T-helper 2 cell treated with Interferon-gamma antibody and Interleukin-4, amounts not matched to agents 5 μg/mL and 100 μg/mL, for 36 hours (primary cell): ENCODE data around the gene IPPK.

ENCODE experiments used
- DNase-seq: peaks from one replicate; pipeline ENCODE4 v3.0.0; 2021; ENCODE audit warnings: low spot score
- H3K27ac Mint-ChIP-seq: one replicate; pipeline ENCODE4 v1.8.0; 2021; ENCODE audit warnings: mild to moderate bottlenecking, mixed read lengths
- H3K27me3 Mint-ChIP-seq: one replicate; pipeline ENCODE4 v1.8.0; 2021; ENCODE audit warnings: low read depth, mixed read lengths
- H3K36me3 Mint-ChIP-seq: one replicate; pipeline ENCODE4 v1.8.0; 2021; ENCODE audit warnings: low read depth, mixed read lengths
- H3K4me1 Mint-ChIP-seq: one replicate; pipeline ENCODE4 v1.8.0; 2021; ENCODE audit warnings: low read depth, mixed read lengths
- H3K4me3 Mint-ChIP-seq: one replicate; pipeline ENCODE4 v1.8.0; 2022; ENCODE audit warnings: mild to moderate bottlenecking, moderate library complexity, mixed read lengths
- H3K9me3 Mint-ChIP-seq: one replicate; pipeline ENCODE4 v1.8.0; 2021; ENCODE audit warnings: mixed read lengths

Gene IPPK

DNA sequence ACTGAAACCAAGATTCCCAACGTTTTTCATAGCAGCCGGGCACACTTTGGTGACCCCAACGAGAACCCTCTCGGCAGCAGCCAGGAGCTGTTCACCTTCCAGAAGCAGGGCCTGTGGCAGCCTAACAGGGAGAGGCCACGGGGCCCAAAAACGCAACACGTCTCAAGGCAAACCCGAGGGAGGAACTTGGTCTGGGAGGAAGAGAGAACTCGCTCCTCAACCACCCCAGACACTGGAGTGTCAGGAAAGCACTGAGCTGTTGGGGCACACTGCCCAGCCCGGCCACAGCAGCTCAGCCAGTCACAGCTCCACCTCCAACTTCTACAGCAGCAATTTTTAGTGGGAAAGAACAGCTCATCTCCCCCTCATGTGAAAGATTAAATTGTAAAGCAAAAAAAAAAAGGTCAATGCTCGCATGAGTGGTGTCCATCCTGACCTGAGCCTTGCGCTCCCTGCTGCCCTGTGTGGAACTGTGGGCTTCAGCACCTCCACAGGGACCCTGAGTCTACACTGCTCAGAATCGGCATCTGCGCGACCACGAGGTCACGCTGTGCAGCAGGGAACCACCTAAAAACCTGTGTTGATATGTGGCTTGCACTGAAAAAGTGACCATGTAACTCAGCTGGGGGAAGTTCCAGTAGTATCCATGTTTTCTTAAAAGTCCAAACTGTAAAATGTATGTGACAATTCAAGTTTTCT is 55.0 kb downstream of the IPPK start:
- DNase-seq: no peak
- Mint-ChIP-seq H3K36me3 (peaks cover 43% of the 10 kb centered on the region), H3K4me3 (no peak overlapping the region), H3K27ac (no peak overlapping the region), H3K4me1 (no peaks in the 10 kb centered on the region), H3K27me3 (no peaks in the 10 kb centered on the region), H3K9me3 (no peaks in the 10 kb centered on the region)

DNA sequence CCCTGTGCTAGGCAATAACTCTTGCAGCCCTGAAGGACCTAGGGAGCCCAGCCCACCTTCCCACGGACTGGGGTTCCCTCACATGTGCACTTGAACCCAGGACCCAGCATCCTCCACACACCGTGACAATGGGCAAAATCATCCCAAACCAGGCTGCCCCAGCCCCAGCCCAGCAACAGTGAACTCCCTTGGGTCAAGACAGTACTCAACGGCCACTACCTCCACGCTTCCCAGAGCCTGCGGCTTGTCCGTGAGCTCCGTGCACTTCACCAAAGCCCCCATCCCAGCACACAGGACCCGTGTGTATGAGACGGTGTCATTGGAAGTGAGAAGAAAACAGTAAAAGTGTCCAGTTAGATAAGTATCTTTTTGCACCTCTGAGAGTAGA is 55.8 kb downstream of the IPPK start:
- H3K4me1 Mint-ChIP-seq: no peaks in the 10 kb centered on the region
- H3K27me3 Mint-ChIP-seq: no peaks in the 10 kb centered on the region
- peaks cover 39% of the 10 kb centered on the region for H3K36me3 Mint-ChIP-seq
- no peak overlapping the region for H3K4me3 Mint-ChIP-seq
- DNase-seq: no peak
- H3K27ac Mint-ChIP-seq: no peak overlapping the region
- no peaks in the 10 kb centered on the region for H3K9me3 Mint-ChIP-seq

DNA sequence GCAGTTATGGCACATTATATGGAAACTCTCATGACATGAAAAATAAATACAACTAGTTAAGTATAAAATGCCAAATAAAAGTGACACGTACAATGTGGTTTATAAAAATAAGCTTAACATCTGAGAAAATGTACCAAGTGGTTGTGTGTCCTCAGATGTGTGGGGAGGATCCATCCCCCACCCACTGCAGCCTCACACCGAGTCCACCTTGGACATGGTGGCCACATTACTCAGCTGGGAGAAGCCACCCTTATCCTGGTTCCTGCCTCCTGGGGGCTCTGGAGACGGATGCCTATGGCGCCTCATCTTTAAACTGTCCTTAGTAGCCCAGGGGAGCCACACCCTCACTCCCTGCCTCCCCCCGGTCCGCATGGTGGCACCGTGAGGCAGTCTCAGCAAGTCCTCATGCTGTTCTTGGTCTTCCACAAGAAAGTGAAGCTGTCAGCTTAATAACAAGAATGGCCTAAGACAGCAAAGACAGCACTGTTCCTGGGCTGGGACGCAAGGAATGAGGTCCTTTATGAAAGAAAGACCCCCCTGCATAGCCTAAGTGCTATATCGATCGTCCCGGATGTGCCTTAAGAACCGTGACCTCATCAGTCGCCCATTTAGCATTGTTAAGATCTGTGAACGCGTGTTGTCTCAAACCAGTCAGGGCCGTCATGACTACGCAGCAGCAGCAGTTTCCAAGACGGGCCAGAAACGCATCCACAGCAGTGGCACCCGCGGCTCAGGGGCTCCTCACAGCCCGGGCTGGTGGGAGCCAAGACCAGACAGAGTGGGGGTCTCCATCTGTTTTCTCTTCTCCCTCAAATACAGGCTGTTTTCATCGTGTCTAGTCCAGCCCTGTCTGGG is 56.4 kb downstream of the IPPK start:
- H3K27me3 Mint-ChIP-seq: no peaks in the 10 kb centered on the region
- H3K36me3 Mint-ChIP-seq: peaks cover 37% of the 10 kb centered on the region
- no peaks in the 10 kb centered on the region for H3K4me1 Mint-ChIP-seq
- H3K27ac Mint-ChIP-seq: no peak overlapping the region
- H3K9me3 Mint-ChIP-seq: no peaks in the 10 kb centered on the region
- no peak overlapping the region for H3K4me3 Mint-ChIP-seq
- DNase-seq: no peak

DNA sequence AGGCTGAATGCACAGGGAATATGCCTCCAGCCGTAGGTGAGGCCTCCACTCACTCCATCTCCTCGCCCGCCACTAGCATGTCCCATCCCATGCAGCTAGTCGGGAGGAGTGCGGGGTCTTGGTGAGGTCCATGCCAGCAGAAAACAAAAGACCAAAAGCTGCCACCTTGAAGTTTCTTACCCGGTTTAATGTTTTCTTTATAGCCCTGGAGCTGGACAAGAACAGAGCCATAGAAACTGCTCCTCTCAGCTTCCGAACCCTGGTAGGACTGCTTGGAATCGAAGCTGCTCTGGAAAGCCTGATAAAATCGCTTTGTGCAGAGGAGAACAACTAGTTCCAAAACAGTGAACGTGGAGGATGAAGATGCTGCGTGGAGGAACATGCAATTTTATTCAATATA is 57.1 kb downstream of the IPPK start:
- Mint-ChIP-seq H3K36me3 (peaks cover 37% of the 10 kb centered on the region), H3K9me3 (no peaks in the 10 kb centered on the region), H3K27me3 (no peaks in the 10 kb centered on the region), H3K4me3 (no peak overlapping the region), H3K27ac (no peak overlapping the region), H3K4me1 (no peaks in the 10 kb centered on the region)
- no peak for DNase-seq

DNA sequence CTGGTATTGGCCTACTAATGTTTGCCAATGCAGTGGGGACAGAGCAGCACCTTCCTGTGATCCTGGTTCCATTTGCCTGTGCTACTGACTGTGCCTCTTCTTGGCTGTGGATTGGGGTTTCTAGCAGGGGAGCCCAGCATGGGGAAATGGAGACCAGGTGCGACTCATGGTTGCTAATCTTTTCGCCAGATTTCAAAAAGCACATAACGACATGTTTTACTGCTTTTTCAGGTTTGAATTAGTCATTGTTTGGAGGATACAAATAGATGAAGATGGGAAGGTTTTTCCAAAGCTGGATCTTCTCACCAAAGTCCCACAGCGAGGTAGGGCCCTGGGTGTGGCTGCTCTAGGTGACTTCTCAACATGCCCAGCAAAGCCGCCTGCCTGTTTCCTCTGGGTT is 57.6 kb downstream of the IPPK start:
- peaks cover 37% of the 10 kb centered on the region for H3K36me3 Mint-ChIP-seq
- H3K27me3 Mint-ChIP-seq: no peaks in the 10 kb centered on the region
- no peak overlapping the region for H3K4me3 Mint-ChIP-seq

DNA sequence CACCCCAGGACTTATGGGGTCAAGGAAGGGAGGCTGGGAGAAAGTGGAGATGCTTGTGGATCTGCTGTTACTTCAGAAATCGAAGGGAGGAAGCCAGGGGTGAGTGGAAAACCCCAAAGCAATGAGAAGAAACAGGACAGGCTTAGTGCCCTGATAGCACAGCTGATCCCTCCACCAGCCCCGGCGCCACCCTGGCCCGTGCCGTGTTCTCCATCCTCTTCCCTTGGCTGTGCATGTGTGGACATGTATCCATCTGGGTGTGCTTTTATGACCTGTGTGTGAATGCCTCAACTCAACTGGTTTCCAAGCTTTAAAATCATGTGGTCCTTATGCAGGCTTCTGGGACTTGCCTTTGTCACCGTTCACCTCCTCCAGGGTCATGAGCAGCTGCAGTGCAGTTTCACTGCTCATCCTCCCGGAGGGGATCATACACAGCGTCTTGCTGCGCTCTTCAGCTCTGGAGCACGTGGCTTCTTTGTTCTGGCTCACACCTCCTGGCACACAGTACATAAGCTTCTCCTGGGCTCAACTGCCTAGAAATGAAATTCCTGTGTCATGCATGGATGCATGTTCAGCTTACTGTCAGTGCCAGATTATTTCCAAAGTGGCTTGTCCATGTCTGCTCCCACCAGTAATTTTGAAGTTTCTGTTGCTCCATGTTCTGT is 58.2 kb downstream of the IPPK start:
- DNase-seq: no peak
- no peaks in the 10 kb centered on the region for H3K4me1 Mint-ChIP-seq
- peaks cover 37% of the 10 kb centered on the region for H3K36me3 Mint-ChIP-seq
- no peak overlapping the region for H3K27ac Mint-ChIP-seq
- no peaks in the 10 kb centered on the region for H3K9me3 Mint-ChIP-seq
- H3K4me3 Mint-ChIP-seq: no peak overlapping the region
- no peaks in the 10 kb centered on the region for H3K27me3 Mint-ChIP-seq

More for the DNA sequence above, 57.6 kb downstream of the IPPK start:
- Mint-ChIP-seq H3K4me1 (no peaks in the 10 kb centered on the region), H3K9me3 (no peaks in the 10 kb centered on the region), H3K27ac (no peak overlapping the region)
- no peak for DNase-seq

DNA sequence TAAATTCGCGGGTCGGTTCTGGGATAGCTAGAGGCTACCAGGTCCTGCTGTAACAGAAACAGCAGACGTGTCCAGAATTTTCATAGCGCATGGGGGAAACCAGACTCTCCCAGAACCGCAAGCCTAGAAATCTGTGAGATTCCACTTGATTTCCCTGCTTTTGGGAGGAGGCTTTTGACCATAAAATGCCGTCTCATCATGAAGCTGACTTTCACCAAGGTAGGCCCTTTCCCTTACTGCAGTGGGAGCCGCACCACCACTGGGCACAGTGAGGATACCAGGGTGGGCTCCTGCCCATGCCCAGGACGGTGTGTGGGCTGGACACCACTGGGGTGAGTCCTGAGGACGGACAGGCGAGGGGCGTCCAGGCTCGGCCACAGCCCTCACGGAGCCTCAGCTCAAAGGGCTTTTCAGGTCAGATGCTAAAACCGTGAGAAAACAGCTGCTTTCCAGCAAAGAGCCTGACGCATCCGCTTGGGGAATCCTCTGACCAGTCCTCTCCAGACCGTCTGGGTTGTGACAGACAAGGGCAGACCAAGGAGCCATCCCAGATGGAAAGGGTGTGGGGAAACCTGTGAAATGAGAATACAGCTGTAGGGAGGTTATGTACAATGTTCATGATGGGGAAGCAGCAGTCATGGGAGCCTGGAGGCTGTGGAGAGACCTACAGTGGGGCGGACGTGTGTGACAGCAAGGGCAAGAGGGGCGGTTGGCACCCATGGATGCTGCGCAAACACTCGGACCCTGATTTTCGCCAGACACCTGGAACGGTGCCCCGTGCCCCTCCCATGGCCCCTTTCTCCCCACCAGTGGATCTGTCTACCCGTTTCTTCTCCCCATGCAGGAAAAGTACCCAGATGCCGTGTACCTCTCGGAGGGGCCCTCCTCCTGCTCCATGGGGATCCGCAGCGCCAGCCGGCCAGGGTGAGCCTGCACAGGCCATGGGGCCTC is 59.2 kb downstream of the IPPK start:
- peaks cover 30% of the 10 kb centered on the region for H3K36me3 Mint-ChIP-seq
- no peaks in the 10 kb centered on the region for H3K4me1 Mint-ChIP-seq
- no peaks in the 10 kb centered on the region for H3K27me3 Mint-ChIP-seq
- no peak overlapping the region for H3K27ac Mint-ChIP-seq
- H3K9me3 Mint-ChIP-seq: no peaks in the 10 kb centered on the region
- no peak overlapping the region for H3K4me3 Mint-ChIP-seq
- no peak for DNase-seq

DNA sequence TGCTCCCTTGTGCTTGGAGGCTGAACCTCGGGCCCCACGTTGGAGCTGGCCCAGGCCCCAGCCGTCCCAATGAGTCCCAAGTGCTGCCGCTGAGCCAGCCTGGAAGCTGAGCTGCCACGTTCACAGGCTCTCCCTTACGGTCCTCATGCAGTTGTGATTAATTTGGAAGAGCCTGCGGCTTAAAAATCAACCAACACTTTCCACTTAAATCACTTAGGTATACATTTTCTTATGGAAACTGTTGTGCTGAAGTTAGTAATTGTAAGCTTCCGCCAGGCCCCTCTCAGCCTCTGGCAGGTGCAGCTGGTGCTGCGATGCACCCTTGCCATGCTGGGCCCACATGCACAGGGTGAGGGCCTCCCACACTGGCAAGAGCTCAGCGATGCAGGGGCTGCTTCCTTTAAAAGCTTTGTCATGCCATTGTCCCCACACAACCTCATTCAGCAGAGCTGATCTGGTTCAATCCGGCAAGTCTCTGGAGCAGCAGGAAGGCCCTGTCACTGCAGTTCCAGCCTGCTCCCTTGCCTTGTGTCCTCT is 61.0 kb downstream of the IPPK start:
- peaks cover 20% of the 10 kb centered on the region for H3K36me3 Mint-ChIP-seq
- no peak for DNase-seq
- no peak overlapping the region for H3K27ac Mint-ChIP-seq
- H3K27me3 Mint-ChIP-seq: no peaks in the 10 kb centered on the region
- peaks cover 10% of the 10 kb centered on the region for H3K9me3 Mint-ChIP-seq
- peaks cover 3% of the 10 kb centered on the region for H3K4me1 Mint-ChIP-seq
- no peak overlapping the region for H3K4me3 Mint-ChIP-seq

DNA sequence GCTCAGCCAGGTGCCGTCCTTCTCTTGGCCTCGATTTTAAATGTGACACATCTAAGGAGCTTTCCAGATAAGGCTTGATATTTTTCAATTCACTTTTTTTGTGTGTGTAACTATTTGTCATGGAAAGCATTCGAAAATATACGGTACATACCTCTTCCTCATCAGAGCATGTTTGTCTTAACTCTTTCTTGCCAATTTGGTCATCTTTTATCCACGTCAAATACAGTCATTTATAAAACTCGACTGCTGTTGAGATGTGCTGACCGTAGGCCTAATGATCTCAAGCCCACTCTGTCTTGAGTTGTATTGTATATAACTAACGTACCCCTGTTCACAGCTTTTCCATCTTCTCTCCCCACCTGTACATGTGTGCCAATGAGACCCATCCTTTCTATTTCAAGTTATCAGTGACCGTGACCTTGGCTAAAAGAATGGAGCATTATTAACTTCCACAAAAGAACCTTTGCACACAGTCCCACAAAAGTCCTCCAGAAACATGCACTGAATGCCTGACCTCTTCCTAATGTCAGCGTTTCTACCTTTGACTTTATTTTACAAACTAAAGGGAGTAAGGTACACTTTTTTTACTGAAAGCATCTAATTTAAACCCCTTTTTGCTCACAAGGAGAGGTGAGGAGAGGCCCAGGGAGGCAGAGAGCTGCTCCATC is 61.6 kb downstream of the IPPK start:
- no peak for DNase-seq
- no peaks in the 10 kb centered on the region for H3K27me3 Mint-ChIP-seq
- peaks cover 3% of the 10 kb centered on the region for H3K4me1 Mint-ChIP-seq
- peaks cover 18% of the 10 kb centered on the region for H3K36me3 Mint-ChIP-seq
- no peak overlapping the region for H3K4me3 Mint-ChIP-seq
- peaks cover 12% of the 10 kb centered on the region for H3K9me3 Mint-ChIP-seq
- no peak overlapping the region for H3K27ac Mint-ChIP-seq

DNA sequence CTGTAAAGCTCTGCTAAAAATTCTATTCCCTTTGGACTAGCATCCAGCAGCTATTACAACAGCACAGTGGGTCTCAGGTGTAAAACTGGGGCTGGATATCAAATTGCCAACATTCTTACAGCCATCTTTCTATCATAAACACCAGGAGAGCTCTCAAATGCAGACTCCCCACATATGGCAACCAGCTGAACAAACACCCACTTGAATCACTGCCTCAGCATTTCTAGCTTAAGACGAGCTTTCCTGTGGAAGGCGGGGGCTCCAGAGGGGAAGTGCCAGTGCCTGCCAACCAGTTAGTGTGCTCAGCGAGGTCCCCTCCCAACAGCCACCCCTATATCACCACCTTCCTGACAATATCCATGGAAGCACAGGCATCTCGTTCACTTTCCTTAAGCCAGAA is 62.2 kb downstream of the IPPK start:
- Mint-ChIP-seq H3K27me3 (no peaks in the 10 kb centered on the region), H3K4me1 (peaks cover 3% of the 10 kb centered on the region), H3K9me3 (peaks cover 12% of the 10 kb centered on the region), H3K4me3 (no peak overlapping the region), H3K36me3 (peaks cover 17% of the 10 kb centered on the region), H3K27ac (no peak overlapping the region)
- no peak for DNase-seq

DNA sequence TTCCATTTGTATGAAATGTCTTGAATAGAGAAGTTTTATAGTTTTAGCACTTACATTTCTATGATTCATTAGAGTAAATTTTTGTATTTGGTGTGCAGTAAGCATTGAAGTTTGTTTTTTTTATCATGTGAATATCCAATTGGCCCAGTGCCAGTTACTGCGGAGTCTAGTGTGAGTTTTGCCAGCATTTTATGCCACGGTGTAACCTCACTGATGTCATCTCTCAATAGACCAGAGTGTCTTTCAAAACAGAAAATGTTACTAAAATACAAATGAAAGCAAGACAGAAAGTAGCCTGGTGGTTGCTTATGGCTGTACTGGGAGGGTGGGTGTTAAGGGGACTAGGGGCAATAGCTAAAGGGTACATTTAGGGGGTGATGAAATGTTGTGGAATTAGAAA is 62.8 kb downstream of the IPPK start:
- Mint-ChIP-seq H3K27ac (no peak overlapping the region), H3K9me3 (peaks cover 12% of the 10 kb centered on the region), H3K4me3 (no peak overlapping the region), H3K36me3 (peaks cover 12% of the 10 kb centered on the region), H3K4me1 (peaks cover 3% of the 10 kb centered on the region), H3K27me3 (no peaks in the 10 kb centered on the region)
- no peak for DNase-seq

DNA sequence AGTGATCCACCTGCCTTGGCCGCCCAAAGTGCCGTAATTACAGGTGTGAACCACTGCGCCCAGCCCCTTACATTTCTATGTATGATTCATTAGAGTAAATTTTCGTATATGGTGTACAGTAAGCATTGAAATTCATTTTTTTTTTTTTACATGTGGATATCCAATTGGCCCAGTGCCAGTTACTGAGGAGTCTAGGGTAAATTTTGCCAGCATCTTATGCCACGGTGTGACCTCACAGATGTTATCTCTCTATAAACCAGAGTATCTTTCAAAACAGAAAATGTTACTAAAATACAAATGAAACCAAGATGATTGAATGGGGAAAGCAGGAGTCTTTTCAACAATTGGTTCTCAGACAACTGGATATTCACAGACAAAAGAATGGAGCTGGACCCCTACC is 64.7 kb downstream of the IPPK start:
- peaks cover 12% of the 10 kb centered on the region for H3K9me3 Mint-ChIP-seq
- peak overlapping the region; percentile 36 for H3K27ac Mint-ChIP-seq
- no peak overlapping the region for H3K4me3 Mint-ChIP-seq
- peaks cover 8% of the 10 kb centered on the region for H3K36me3 Mint-ChIP-seq
- no peaks in the 10 kb centered on the region for H3K27me3 Mint-ChIP-seq
- peaks cover 3% of the 10 kb centered on the region for H3K4me1 Mint-ChIP-seq
- DNase-seq: no peak

DNA sequence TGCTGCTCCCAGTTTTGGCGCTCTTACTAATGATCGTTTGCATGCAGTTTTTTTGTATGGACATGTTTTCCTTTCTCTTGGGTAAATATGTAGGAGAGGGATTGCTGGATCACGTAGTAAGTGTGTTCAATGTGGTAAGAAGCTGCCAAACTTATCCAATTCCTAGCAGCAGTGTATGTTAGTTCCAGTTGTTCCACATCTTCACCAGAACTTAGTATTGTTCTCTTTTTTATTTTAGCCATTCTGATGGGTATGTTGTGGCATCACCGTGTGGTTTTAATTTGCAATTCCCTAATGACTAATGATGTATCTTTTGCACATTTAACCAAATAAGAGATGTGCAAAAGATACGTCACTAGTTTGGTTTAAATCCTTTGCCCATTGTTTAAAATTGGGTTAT is 65.9 kb downstream of the IPPK start:
- no peak overlapping the region for H3K4me3 Mint-ChIP-seq
- H3K9me3 Mint-ChIP-seq: peaks cover 12% of the 10 kb centered on the region
- H3K4me1 Mint-ChIP-seq: peaks cover 3% of the 10 kb centered on the region
- no peak for DNase-seq
- peaks cover 8% of the 10 kb centered on the region for H3K36me3 Mint-ChIP-seq
- no peaks in the 10 kb centered on the region for H3K27me3 Mint-ChIP-seq
- H3K27ac Mint-ChIP-seq: no peak overlapping the region
